ENCODE data around the gene IGF2R.

GRCh38 chr6:160042788-160043301, 74.0 kb downstream of the IGF2R start:
- TF ChIP-seq CTCF (IDR thresholded peaks at IDR 0.05) (no peak), POLR2A (IDR thresholded peaks at IDR 0.05) (no peak)

Measured in lower leg skin (tissue), 3 donors.